K562 (cell line): ENCODE data around the gene COQ10B. TPM values are rescaled to one million over a fixed set of nuclear protein-coding genes. Genes with fewer than 3 reads are reported as not detected.
A peak's percentile ranks its signal among the peaks of the same experiment; 100 is the strongest.

Source experiments
- EP400 ChIP-seq: fragments of 450-650 bp; IDR thresholded peaks from 2 replicates; pipeline ENCODE4 v1.6.1; 2017; ENCODE audit warnings: antibody characterized with exemption, mild to moderate bottlenecking, moderate library complexity
- ETV1 ChIP-seq: fragments of 450-650 bp; conservative IDR thresholded peaks from 2 replicates; pipeline ENCODE4 v1.6.1; 2016; ENCODE audit warnings: missing genetic modification characterization, control low read depth, low read depth, missing compliant biosample characterization
- FOXM1 ChIP-seq, 2 experiments: fragments of 450-650 bp in 1 of 2; sonication (generic) in 1 of 2; formaldehyde crosslinking in 1 of 2; IDR thresholded peaks; 2 replicates each; pipeline versions ENCODE4 v1.6.1 to v1.9.0; 2017 to 2022; ENCODE audit warnings: low read depth in 2 of 2, mild to moderate bottlenecking in 2 of 2, missing genetic modification reagents in 1 of 2, moderate library complexity in 1 of 2
- FOXP1 ChIP-seq: sonication (generic); formaldehyde crosslinking; IDR thresholded peaks from 2 replicates; pipeline ENCODE4 v1.8.0; 2022; ENCODE audit warnings: mild to moderate bottlenecking, missing genetic modification reagents
- MCM5 ChIP-seq: fragments of 450-650 bp; IDR thresholded peaks from 2 replicates; pipeline ENCODE4 v1.6.1; 2016; ENCODE audit warnings: low read depth
- MYC ChIP-seq, 2 experiments: fragments of 250-450 bp in 1 of 2; sonication (Bioruptor Pico) in 1 of 2; IDR thresholded peaks; 2 replicates each; pipeline versions ENCODE4 v1.5.1 to v1.6.1; 2012 to 2021; ENCODE audit warnings: low read depth in 2 of 2, borderline replicate concordance in 1 of 2, improper control_type of control experiment in 1 of 2, low read length in 1 of 2, mild to moderate bottlenecking in 1 of 2, moderate library complexity in 1 of 2
- NFIC ChIP-seq: fragments of 450-650 bp; IDR thresholded peaks from 2 replicates; pipeline ENCODE4 v1.6.1; 2017; ENCODE audit warnings: mild to moderate bottlenecking, inconsistent platforms
- RBM15 ChIP-seq: fragments of 200-400 bp; formaldehyde crosslinking; IDR thresholded peaks from 2 replicates; pipeline ENCODE4 v1.6.1; 2018; ENCODE audit warnings: mild to moderate bottlenecking, low read length, moderate library complexity; ENCODE audit not compliant: insufficient read depth
- RERE ChIP-seq: sonication (generic); formaldehyde crosslinking; IDR thresholded peaks from 2 replicates; pipeline ENCODE4 v1.8.0; 2023; ENCODE audit warnings: missing genetic modification reagents, mild to moderate bottlenecking, borderline replicate concordance
- SMAD3 ChIP-seq: fragments of 450-650 bp; formaldehyde crosslinking; conservative IDR thresholded peaks from 2 replicates; pipeline ENCODE4 v1.4.0; 2020; ENCODE audit warnings: mild to moderate bottlenecking
- TRIM24 ChIP-seq, 2 experiments: fragments of 450-650 bp; IDR thresholded peaks; 2 replicates each; pipeline ENCODE4 v1.6.1; 2016
- polyA plus RNA-seq, 8 experiments: library from polyadenylated mRNA; depleted of rRNA in 4 of 8; stranded (reverse) in 5 of 8; unstranded in 3 of 8; fragments of >200 nt; fragmentation: Nextera tagmentation in 2 of 8; fragmentation: Illumina TruSeq in 1 of 8; extraction: Ambion mirVana in 2 of 8; extraction: Trizol in 1 of 8; gene quantifications; 2 replicates each; pipeline versions ENCODE4 v1.2.1 to v1.2.3, GENCODE V29; 2011 to 2014; ENCODE audit warnings: inconsistent platforms in 1 of 8, missing spikeins in 1 of 8
- total RNA-seq, 7 experiments: library from RNA; depleted of rRNA in 6 of 7; stranded (reverse); fragments of >200 nt in 6 of 7; fragmentation: Illumina TruSeq in 2 of 7; extraction: Trizol in 2 of 7; gene quantifications; 2 replicates each; pipeline versions ENCODE4 v1.2.1 to v1.2.3, GENCODE V29; 2011 to 2021; ENCODE audit warnings: low replicate concordance in 1 of 7
- TF ChIP-seq, protein P1 (sequence below): sonication (generic); formaldehyde crosslinking; IDR thresholded peaks from 2 replicates; pipeline ENCODE4 v1.8.0; 2022; ENCODE audit warnings: mild to moderate bottlenecking, missing genetic modification reagents

The COQ10B gene
- total and polyA plus RNA-seq, 9 of the 15 experiments (the other 6 are each of a cell fraction or from before 2014, with no cell fraction given), result 3.1 to 13.1 (median 7.7) TPM

- TF ChIP-seq, protein P1, sequence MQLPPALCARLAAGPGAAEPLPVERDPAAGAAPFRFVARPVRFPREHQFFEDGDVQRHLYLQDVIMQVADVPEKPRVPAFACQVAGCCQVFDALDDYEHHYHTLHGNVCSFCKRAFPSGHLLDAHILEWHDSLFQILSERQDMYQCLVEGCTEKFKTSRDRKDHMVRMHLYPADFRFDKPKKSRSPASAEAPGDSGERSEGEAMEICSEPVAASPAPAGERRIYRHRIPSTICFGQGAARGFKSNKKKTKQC (CRISPR knock-in tag), result no peak; the same call in 1 of the 2 replicates
- no peak for TF ChIP-seq TRIM24 (IDR thresholded peaks at IDR 0.05)
- TF ChIP-seq ETV1, result no peak
- TF ChIP-seq RBM15, result no peak
- no peak for TF ChIP-seq FOXM1 (IDR thresholded peaks at IDR 0.05; ENCODE audit: low read depth)
- TF ChIP-seq FOXM1 (CRISPR knock-in tag; IDR thresholded peaks at IDR 0.05; ENCODE audit: low read depth), result no peak
- TF ChIP-seq MYC (IDR thresholded peaks at IDR 0.05; ENCODE audit: low read depth, low read length), result peak; percentile 82; the same call in 1 of the 2 replicates
- TF ChIP-seq MYC (CRISPR knock-in tag; IDR thresholded peaks at IDR 0.05; ENCODE audit: borderline replicate concordance, low read depth), result peak; percentile 58; the same call in 1 of the 2 replicates
- no peak for TF ChIP-seq MCM5
- TF ChIP-seq SMAD3, result no peak
- TF ChIP-seq FOXP1 (CRISPR knock-in tag), result 0 out of 2 replicates have a peak, but pooled peaks have one; percentile 34
- TF ChIP-seq EP400, result peak; percentile 92
- TF ChIP-seq RERE (CRISPR knock-in tag), result no peak
- no peak for TF ChIP-seq NFIC
These were observed 18.5 kb upstream of the COQ10B start, which contains the start of gene SF3B1 (continued) for GRCh38 chr2:197434541-197435513.
